Neural crest cell (in vitro differentiated cells): ENCODE measurements around the gene NFATC1. TPM values are rescaled to one million over a fixed set of nuclear protein-coding genes. Genes with fewer than 3 reads are reported as not detected.
"Not testable (repeated sequence)": the region's sequence is repeated elsewhere in the genome, so short reads cannot be mapped to it uniquely, and the experiment has no call there.

Experiments
- DNase-seq: peaks from one replicate; pipeline ENCODE4 v3.0.0; 2021; ENCODE audit warnings: low read depth, mixed read lengths, low spot score
- H3K27ac Mint-ChIP-seq: one replicate; pipeline ENCODE4 v1.8.0; 2021; ENCODE audit warnings: mild to moderate bottlenecking, mixed read lengths; ENCODE audit not compliant: unreplicated experiment
- H3K27me3 Mint-ChIP-seq: 2 replicates; pipeline ENCODE4 v1.8.0; 2021; ENCODE audit warnings: low read depth, mild to moderate bottlenecking, mixed read lengths
- H3K36me3 Mint-ChIP-seq: 2 replicates; pipeline ENCODE4 v1.8.0; 2021; ENCODE audit warnings: low read depth, mild to moderate bottlenecking, mixed read lengths
- H3K4me1 Mint-ChIP-seq: 2 replicates; pipeline ENCODE4 v1.8.0; 2021; ENCODE audit warnings: mixed read lengths
- H3K4me3 Mint-ChIP-seq: one replicate; pipeline ENCODE4 v1.8.0; 2021; ENCODE audit warnings: mild to moderate bottlenecking, mixed read lengths
- H3K9me3 Mint-ChIP-seq: 2 replicates; pipeline ENCODE4 v1.8.0; 2021; ENCODE audit warnings: mixed read lengths
- CTCF ChIP-seq: fragments of 200-600 bp; sonication (generic); conservative IDR thresholded peaks from 2 replicates; pipeline ENCODE4 v1.5.0; 2021; ENCODE audit warnings: antibody characterized with exemption, mild to moderate bottlenecking
- total RNA-seq: library from RNA; stranded (reverse); gene quantifications from 2 replicates; pipeline ENCODE4 v1.2.1, GENCODE V29; 2021

The NFATC1 gene
- total RNA-seq, 1 donor from 2014 or later, result 2.4 TPM

- H3K4me3 Mint-ChIP-seq, result no peak overlapping the region
- H3K9me3 Mint-ChIP-seq, result no peaks in the 10 kb centered on the region
- H3K36me3 Mint-ChIP-seq, result no peaks in the 10 kb centered on the region
- peaks cover 17% of the 10 kb centered on the region for H3K4me1 Mint-ChIP-seq
- H3K27ac Mint-ChIP-seq, result peak overlapping the region; percentile 79
- TF ChIP-seq CTCF, result no peak
- H3K27me3 Mint-ChIP-seq, result no peaks in the 10 kb centered on the region
- no peak for DNase-seq
These were observed 83.5 kb downstream of the NFATC1 start for GRCh38 chr18:79479116-79479760.

- TF ChIP-seq CTCF, result no peak
- Mint-ChIP-seq H3K27ac (no peak overlapping the region), H3K4me1 (peaks cover 21% of the 10 kb centered on the region), H3K36me3 (no peaks in the 10 kb centered on the region), H3K9me3 (no peaks in the 10 kb centered on the region), H3K4me3 (no peak overlapping the region), H3K27me3 (no peaks in the 10 kb centered on the region)
- DNase-seq, result no peak
These were observed 84.0 kb downstream of the NFATC1 start for GRCh38 chr18:79479761-79480161.

- Mint-ChIP-seq H3K27ac (no peak overlapping the region), H3K27me3 (no peaks in the 10 kb centered on the region), H3K36me3 (no peaks in the 10 kb centered on the region), H3K9me3 (no peaks in the 10 kb centered on the region), H3K4me1 (peaks cover 21% of the 10 kb centered on the region), H3K4me3 (no peak overlapping the region)
- no peak for TF ChIP-seq CTCF
- no peak for DNase-seq
These were observed 84.7 kb downstream of the NFATC1 start for GRCh38 chr18:79480171-79481045.

GRCh38 chr18:79481046-79481790 is 85.5 kb downstream of the NFATC1 start:
- Mint-ChIP-seq H3K27ac (no peak overlapping the region), H3K4me1 (peaks cover 21% of the 10 kb centered on the region), H3K27me3 (no peaks in the 10 kb centered on the region), H3K9me3 (no peaks in the 10 kb centered on the region), H3K4me3 (no peak overlapping the region), H3K36me3 (no peaks in the 10 kb centered on the region)
- no peak for DNase-seq
- TF ChIP-seq CTCF, result no peak

GRCh38 chr18:79483393-79483792 is 87.7 kb downstream of the NFATC1 start:
- H3K36me3 Mint-ChIP-seq, DNase-seq, H3K27me3 Mint-ChIP-seq, H3K27ac Mint-ChIP-seq, H3K4me3 Mint-ChIP-seq, H3K9me3 Mint-ChIP-seq: not testable (repeated sequence)
- H3K4me1 Mint-ChIP-seq, result peaks cover 11% of the 10 kb centered on the region
